Caki2 (cell line): ENCODE data around the gene IPO9. TPM values are rescaled to one million over a fixed set of nuclear protein-coding genes. Genes with fewer than 3 reads are reported as not detected.
"Not testable (repeated sequence)": the region's sequence is repeated elsewhere in the genome, so short reads cannot be mapped to it uniquely, and the experiment has no call there.

Source experiments
- DNase-seq: peaks from one replicate; pipeline ENCODE4 v3.0.0-alpha.2; 2015; ENCODE audit warnings: low read depth
- in situ Hi-C: cut with HindIII; loops from 2 replicates; pipeline ENCODE4 v1.10.0; 2016; ENCODE audit warnings: low sequenced_read_pairs, low pct_unique_long_range_greater_than_20kb, mixed read lengths
- total RNA-seq: library from RNA; depleted of rRNA; stranded (reverse); fragments of >200 nt; shearing (Covaris generic); gene quantifications from 2 replicates; pipeline ENCODE4 v1.2.3, GENCODE V29; 2014; ENCODE audit warnings: low replicate concordance

The IPO9 gene
- total RNA-seq, 1 experiment from 2014 or later, result 20.4 TPM

DNA sequence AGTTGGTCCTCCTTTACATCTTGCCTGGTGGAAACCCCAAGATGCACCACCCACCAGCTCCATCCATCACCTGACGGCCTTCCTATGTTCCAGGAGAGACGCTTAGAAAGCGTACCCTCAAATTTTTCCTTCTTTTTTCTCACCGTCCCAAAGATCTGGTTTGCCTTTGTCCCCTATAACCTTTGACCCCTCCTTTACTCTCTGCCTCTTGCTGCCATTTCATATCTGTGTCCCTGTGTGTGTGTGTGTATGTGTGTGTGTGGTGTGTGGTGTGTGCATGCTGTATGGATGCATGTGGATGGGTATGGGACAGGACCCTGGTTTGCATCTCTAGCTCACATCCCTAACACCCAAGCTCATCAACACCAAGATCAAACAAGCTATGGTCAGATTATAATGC, 22.2 kb upstream of the IPO9 start:
- in situ Hi-C loops, result no loop called here

DNA sequence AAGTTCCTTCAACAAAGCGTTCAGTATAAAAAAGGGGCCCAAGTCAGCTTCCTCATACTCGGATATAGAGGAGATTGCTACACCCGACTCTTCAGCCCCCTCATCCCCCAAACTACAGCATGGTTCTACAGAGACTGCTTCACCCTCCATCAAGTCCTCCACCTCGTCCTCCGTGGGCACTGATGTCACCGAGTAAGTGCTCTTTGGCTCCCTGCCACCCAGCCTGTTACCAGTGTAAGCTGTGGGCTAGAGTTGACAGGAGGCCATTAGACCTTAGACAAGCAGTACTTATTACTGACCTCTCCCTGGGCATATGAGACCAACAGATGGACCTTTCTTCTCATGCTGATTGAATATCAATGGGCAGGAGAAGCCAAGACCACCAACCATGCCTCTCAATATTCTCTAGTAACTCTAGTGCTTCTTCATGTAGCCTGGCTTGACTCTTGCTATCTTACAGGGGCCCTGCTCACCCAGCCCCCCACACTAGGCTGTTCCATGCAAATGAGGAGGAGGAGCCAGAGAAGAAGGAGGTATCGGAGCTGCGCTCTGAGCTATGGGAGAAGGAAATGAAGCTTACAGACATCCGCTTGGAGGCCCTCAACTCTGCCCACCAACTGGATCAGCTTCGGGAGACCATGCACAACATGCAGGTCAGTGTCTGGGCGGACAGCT, 20.9 kb upstream of the IPO9 start:
- no peak for DNase-seq
- in situ Hi-C loops, result no loop called here

More for the DNA sequence above, 22.2 kb upstream of the IPO9 start:
- no peak for DNase-seq

DNA sequence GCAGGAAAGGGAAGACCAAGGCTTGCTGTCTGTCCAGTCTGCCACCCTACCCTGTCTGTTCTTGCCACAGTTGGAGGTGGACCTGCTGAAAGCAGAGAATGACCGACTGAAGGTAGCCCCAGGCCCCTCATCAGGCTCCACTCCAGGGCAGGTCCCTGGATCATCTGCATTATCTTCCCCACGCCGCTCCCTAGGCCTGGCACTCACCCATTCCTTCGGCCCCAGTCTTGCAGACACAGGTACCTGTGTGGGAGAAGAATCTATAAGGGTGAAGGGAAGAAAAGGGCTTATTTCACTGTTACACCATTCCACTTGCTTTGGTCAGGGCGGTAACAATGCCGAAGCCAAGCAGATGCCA, 20.3 kb upstream of the IPO9 start:
- no peak for DNase-seq
- in situ Hi-C loops, result no loop called here

DNA sequence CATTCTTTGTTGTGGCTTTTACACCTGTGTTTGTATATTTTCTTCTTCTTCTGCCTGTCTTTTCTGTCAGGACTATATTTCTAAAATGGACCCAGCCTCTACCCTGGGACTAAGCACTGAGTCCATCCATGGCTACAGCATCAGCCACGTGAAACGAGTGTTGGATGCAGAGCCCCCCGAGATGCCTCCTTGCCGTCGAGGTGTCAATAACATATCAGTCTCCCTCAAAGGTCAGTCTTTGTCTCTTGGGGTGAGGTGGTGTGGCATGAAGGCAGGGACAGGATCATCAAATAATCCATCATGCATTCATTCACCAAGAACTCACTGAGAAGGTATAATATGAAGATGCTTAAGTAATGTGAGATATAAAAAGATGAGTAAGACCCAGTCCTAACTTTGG, 19.1 kb upstream of the IPO9 start:
- in situ Hi-C loops, result no loop called here

DNA sequence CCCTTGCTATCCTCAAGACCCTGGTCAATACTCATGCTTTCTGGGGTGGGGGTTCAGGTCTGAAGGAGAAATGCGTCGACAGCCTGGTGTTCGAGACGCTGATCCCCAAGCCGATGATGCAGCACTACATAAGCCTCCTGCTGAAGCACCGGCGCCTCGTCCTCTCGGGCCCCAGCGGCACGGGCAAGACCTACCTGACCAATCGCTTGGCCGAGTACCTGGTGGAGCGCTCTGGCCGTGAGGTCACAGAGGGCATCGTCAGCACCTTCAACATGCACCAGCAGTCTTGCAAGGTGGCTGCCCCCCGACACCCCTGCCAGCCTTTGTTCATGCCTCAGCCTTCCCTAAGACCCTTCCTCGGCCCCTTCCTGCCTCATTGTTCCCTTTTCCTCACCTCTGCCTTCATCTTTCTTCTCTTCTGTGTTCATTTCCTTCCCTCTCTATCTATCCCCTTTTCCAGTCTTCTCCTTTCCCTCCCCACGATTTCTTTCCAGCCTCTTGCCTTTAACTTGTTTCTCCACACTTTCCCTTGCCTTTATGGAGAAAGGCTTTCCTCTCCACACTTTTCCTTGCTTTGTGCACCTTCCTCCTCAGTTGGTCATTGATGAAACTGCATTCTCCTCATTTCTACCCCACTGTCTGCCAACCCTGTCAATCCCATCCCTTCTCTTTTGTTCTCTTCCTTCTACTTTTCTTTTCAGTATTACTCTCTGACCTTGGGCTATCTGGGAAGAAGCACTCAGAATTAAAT, 18.3 kb upstream of the IPO9 start:
- DNase-seq, result no peak
- in situ Hi-C loops, result no loop called here

More for the DNA sequence above, 19.1 kb upstream of the IPO9 start:
- DNase-seq, result no peak

DNA sequence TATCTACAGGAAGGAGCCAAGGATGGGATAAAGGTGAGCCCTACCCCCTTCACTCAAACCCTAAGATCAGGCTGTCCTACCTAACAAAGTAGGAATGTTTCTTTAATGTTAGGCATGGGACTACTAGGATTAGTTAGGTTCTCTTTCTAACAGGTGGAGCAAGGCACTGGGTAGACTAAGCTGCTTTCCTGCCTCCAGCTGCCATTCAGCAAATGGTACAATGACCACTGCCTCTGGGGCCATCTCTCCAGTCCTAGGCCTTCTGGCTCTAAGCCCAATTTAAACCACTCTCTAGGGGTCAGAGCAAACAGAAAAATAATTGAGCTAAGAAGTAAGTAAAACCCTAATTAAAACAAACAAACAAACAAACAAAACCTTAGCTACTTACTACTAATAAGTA, 15.7 kb upstream of the IPO9 start:
- no peak for DNase-seq
- in situ Hi-C loops, result no loop called here

DNA sequence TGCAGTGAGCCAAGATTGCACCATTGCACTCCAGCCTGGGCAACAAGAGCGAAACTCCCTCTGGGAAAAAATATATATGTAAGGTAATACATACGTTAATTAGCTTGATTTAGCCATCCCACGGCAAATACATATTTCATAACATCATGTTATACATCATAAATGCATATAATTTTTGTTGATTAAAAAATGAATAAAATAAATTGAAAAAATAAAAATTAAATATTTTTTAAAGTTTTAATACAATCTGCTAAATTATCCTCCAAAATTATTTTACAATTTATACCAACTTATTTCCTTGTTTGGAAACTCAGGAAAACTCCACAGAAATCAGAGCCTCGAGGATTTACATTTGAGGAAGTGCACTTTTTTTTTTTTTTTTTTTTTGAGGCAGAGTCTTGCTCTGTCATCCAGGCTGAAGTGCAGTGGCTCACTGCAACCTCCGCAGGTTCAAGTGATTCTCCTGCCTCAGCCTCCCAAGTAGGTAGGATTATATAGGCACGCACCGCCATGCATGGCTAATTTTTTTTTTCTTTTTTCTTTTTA, 12.6 kb upstream of the IPO9 start:
- in situ Hi-C loops, result no loop called here
- no peak for DNase-seq

DNA sequence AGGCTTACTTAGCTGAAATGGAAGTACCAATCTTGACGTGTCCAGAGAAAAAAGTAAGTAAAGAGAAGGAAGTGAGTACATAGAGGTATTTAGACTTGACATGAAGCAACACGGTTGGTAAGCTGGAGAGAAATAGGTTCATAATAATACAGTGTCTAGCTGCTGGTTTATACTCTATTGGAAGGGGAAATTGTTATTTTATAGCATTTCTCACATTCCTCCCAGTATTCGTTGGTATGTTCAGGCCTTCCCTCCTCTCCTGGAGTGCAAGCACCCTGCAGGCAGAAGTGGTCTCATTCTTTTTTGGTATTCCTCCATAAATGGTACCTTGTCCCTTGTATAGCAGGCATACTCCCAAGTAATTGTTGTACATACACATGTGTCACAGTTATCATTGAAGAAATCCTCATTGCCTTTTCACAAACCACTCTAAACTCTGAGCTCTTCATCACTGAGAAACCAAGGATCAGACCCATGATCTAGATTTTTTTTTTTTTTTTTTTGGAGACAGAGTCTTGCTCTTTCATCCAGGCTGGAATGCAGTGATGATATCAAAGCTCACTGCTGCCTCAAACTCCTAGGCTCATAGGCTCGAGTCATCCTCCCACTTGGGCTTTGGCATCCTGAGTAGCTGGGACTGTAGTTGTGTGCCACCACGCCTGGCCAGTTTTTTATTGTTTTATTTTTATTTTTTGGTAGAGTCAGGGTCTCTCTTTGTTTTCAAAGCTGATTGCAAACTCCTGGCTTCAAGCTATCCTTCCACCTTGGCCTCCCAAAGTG, 9.8 kb upstream of the IPO9 start:
- in situ Hi-C loops, result no loop called here
- no peak for DNase-seq

DNA sequence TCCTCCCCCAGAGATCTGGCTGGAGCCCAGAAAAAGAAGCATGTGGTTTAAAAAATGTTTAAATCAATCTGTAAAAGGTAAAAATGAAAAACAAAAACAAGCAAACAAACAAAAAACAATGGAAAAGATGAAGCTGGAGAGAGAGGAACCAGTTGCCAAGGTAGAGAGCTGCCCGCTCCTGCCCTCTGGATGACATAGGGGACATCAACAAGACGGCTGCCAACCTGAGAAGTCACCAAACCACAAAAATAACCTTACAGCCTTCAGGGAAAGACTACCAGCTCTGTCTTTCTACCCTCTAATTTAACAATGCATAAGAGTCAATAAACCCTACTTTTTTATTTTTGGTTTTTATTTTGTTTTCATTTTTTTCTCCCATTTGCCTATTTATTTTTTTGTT, 8.5 kb upstream of the IPO9 start:
- in situ Hi-C loops, result no loop called here
- DNase-seq, result no peak

DNA sequence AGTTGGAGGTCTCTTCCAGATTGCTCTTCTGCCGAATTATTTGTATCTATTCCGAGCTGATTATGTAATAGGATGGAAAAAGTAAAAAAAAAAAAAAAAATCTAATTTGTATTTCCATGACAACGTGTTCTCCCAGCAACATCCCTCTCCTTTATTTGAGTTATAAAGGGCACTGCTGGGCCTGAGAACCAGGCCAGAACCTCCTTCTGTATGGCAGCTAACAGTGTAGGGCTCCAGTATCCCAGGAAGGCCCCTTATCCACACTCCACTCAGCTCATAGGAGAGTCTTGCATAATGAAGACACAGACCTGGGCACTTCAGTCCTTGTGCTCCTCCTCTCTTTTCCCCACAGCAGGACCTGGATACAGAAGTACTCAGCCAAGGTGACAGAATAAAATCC, 3.7 kb upstream of the IPO9 start:
- DNase-seq, result no peak
- in situ Hi-C loops, result no loop called here

DNA sequence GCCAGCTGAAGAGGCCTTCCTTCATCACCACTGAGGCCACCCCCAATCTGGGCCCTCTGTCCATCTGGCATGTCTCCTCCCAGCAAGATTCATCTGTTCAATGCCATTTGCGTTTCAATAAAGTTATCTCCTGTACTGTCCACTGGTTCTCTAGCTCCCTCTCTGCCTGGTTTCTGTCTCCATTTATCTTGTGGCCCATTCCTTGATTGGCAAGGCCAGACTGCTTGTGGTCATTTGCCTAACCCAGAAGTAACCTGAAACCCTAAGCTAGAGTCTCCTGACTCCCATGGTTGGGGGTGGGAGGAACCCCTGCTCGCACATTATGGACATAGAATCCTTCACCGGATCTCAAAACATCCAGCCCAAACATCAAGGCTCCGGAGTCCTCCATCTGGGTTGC, 2.1 kb upstream of the IPO9 start:
- in situ Hi-C loops, result no loop called here
- DNase-seq, result no peak

DNA sequence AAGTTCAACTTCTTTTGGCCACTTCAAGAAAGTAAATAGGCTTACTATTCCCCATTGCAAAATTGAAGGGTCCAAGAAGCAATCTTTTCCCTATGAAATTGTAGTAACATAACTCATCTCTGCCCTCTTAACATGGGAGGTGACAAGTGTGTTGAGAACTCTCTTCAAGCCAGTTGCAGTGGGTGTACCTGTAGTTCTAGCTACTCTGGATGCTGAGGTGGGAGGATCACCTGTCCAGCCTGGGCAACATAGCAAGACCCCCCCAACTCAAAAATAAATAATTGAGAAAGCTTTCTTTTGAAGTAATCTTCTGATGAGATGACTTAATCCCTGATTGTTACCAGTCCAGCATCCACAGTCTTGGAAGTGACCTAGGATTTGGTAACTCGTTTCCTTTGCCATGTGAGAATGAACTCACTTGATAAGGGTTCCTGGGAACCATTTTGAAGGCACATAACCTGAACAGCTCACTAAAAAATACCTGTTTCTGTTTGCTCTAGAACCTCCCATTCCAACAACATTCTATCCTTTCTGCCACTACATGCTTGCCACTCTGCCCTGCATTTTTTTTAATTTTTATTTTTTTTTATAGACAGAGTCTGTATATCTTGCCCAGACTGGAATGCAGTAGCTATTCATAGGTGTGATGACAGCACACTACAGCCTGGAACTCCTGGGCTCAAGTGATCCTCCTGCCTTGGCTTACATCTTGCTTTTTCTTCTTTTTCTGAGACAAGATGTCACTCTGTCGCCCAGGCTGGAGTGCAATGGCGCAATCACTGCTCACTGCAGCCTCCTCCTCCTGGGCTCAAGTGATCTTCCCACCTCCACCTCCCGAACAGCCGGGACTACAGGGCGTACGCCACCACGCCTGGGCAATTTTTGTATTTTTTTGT, 1.4 kb upstream of the IPO9 start:
- DNase-seq, result no peak
- in situ Hi-C loops, result no loop called here

DNA sequence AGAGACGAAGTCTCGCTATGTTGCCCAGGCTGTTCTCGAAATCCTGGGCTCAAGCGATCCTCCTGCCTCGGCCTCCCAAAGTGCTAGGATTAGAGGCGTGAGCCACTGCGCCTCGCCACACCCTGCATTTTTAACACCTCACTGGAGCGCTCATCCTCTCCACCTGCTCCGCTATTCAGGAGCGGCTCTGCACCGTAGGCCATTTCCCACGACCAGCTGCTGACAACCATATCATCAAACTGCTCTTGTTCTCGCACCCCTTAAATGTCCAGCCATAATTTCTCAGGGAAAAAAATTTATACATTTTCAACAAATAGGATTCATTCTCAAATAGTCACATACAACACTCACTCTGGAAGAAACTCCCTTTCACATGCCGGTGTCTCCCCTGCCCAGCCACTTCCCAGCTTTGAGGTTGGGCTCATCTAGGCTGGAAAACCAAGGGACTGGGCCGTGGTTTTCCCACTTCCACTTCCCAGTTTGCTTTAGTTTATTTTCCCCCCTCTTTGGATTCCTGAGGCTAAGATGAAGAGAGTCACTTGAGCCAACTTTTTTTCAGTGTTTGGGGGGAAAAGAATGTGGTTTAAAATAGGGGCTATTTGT, 639 bp upstream of the IPO9 start:
- DNase-seq, result no peak
- in situ Hi-C loops, result no loop called here

DNA sequence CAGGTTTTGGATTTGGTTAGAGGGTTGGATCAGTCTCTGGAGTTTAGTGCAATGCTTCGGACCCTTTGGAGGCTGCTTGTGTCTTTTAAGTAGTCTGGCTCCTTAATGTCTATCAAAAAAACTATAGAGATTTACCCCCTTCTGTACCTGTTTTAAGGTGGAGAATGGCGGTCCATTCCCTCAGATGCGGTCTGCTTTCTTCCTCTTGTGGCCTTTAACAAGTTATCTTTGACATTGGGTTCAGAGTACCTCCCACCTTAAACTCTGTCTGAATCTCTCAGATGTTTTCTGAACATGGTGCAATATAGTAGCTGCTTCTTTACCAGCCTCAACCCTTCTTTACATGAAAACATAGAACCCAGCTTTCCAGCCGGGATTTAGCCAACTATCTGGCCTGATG, 2.4 kb downstream of the IPO9 start:
- no peak for DNase-seq
- in situ Hi-C loops, result no loop called here

DNA sequence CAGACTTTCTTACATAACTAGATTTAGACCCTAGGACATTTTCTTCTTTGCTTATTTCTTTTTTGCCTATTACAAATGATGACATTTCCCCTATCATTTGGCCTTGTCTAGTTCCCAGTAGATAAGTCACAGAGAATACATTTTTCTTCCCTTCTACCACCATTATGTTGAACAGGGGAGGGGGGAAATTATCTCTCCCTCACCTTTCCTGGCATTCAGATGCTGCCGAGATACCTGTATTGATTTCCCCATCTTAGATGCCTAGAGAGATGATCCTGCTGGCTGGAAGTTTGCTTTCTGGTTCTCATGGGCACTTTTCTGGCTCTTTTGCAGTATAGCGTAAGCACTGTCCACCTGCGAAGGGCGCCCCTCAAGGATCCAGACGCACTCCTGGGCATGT, 5.7 kb downstream of the IPO9 start:
- in situ Hi-C loops, result no loop called here

DNA sequence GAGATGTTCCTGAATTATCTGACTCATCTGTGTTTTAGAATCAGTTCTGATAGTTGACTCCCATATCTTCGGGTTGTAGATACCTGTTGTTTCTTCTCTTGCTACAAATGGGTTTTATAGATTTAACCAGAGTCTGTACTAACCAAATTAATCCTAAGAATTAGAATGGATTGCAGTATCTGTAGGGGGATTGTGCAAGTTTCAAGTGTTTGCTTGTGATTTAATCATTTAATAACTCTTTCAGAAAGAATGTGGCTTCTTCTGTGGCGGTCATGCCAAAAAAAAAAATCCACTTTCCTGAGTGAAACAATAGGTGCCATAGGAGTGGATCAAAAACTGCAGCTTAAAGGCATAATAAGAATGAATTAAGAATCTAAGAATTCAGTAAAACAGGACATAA, 9.4 kb downstream of the IPO9 start:
- no peak for DNase-seq
- in situ Hi-C loops, result no loop called here

More for the DNA sequence above, 5.7 kb downstream of the IPO9 start:
- no peak for DNase-seq

DNA sequence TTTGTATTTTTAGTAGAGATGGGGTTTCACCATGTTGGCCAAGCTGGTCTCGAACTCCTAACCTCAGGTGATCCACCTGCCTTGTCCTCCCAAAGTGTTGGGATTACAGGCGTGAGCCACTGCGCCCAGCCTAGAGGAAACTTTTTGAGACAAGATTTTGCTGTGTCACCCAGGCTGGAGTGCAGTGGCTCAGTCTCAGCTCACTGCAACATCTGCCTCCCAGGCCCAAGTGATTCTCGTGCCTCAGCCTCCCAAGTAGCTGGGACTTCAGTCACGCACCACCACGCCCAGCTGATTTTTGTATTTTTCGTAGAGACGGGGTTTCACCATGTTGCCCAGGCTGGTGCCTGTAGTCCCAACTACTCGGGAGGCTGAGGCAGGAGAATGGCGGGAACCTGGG, 10.1 kb downstream of the IPO9 start:
- in situ Hi-C loops, DNase-seq: not testable (repeated sequence)

DNA sequence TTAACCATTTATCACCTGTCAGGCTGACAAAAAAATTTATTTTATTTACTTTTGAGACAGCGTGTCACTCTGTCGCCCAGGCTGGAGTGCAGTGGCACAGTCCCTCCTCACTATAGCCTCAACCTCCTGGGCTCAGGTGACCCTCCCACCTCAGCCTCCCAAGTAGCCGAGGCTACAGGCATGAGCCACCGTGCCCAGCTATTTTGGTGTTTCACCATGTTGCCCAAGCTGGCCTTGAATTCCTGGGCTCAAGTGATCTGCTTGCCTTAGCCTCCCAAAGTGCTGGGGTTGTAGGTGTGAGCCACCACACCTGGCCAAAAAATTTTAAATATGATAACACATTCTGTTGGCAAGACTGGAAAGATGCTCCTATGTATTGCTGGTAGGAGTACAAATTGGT, 11.1 kb downstream of the IPO9 start:
- no peak for DNase-seq
- in situ Hi-C loops, result no loop called here
